Glutamatergic neuron (in vitro differentiated cells): ENCODE data around the gene VNN1. TPM values are rescaled to one million over a fixed set of nuclear protein-coding genes. Genes with fewer than 3 reads are reported as not detected.

Experiments
- DNase-seq: peaks from one replicate; pipeline ENCODE4 v3.0.0; 2022
- H3K27ac Mint-ChIP-seq: one replicate; pipeline ENCODE4 v1.8.0; 2020; ENCODE audit warnings: mild to moderate bottlenecking, mixed read lengths, inconsistent platforms; ENCODE audit not compliant: unreplicated experiment
- H3K27me3 Mint-ChIP-seq: one replicate; pipeline ENCODE4 v1.8.0; 2020; ENCODE audit warnings: mild to moderate bottlenecking, moderate library complexity, mixed read lengths, inconsistent platforms; ENCODE audit not compliant: unreplicated experiment
- H3K36me3 Mint-ChIP-seq: one replicate; pipeline ENCODE4 v1.8.0; 2020; ENCODE audit warnings: mild to moderate bottlenecking, mixed read lengths, inconsistent platforms; ENCODE audit not compliant: unreplicated experiment
- H3K4me1 Mint-ChIP-seq: one replicate; pipeline ENCODE4 v1.8.0; 2020; ENCODE audit warnings: mild to moderate bottlenecking, low read depth, mixed read lengths, inconsistent platforms; ENCODE audit not compliant: unreplicated experiment
- H3K4me3 Mint-ChIP-seq: one replicate; pipeline ENCODE4 v1.8.0; 2020; ENCODE audit warnings: mild to moderate bottlenecking, mixed read lengths, inconsistent platforms; ENCODE audit not compliant: unreplicated experiment
- H3K9me3 Mint-ChIP-seq: one replicate; pipeline ENCODE4 v1.8.0; 2020; ENCODE audit warnings: mild to moderate bottlenecking, moderate library complexity, mixed read lengths, inconsistent platforms; ENCODE audit not compliant: unreplicated experiment
- CTCF ChIP-seq: fragments of 200-600 bp; sonication (generic); IDR thresholded peaks from one replicate; pipeline ENCODE4 v1.5.0; 2021; ENCODE audit not compliant: partially characterized antibody, unreplicated experiment
- long read RNA-seq: library from polyadenylated mRNA; unstranded; transcript quantifications from one replicate; pipeline ENCODE4 v2.0.0, GENCODE V29; 2020; ENCODE audit not compliant: unreplicated experiment
- total RNA-seq: library from RNA; stranded (reverse); fragmentation: NEBNext Ultra II Directional; extraction: Animal tissue kit (Norgen Biotek cat#: 25700); gene quantifications from one replicate; pipeline ENCODE4 v1.2.1, GENCODE V29; 2021; ENCODE audit not compliant: unreplicated experiment

VNN1 gene
- total RNA-seq, result not detected
- long read RNA-seq, result 0 reads

- TF ChIP-seq CTCF, result no peak
- Mint-ChIP-seq H3K36me3 (no peaks in the 10 kb centered on the region), H3K27ac (no peak within 1 kb of the TSS), H3K4me1 (no peaks in the 10 kb centered on the region), H3K27me3 (no peaks in the 10 kb centered on the region), H3K9me3 (no peaks in the 10 kb centered on the region), H3K4me3 (no peak within 1 kb of the TSS)
- DNase-seq, result no peak
Measured at GRCh38 chr6:132713352-132714134, at the start of gene VNN1. Gene VNN1 (minus strand): TSS chr6:132714055. CDS start chr6:132714035, 20 bp downstream.

GRCh38 chr6:132763269-132763668, 49.4 kb upstream of the VNN1 start:
- no peak overlapping the region for H3K4me3 Mint-ChIP-seq
- H3K27ac Mint-ChIP-seq, result no peak overlapping the region
- H3K27me3 Mint-ChIP-seq, result no peaks in the 10 kb centered on the region
- no peak for TF ChIP-seq CTCF
- no peaks in the 10 kb centered on the region for H3K4me1 Mint-ChIP-seq
- no peak for DNase-seq
- H3K9me3 Mint-ChIP-seq, result no peaks in the 10 kb centered on the region
- no peaks in the 10 kb centered on the region for H3K36me3 Mint-ChIP-seq

- no peak for DNase-seq
- Mint-ChIP-seq H3K4me1 (no peaks in the 10 kb centered on the region), H3K27ac (no peak overlapping the region), H3K27me3 (no peaks in the 10 kb centered on the region), H3K9me3 (no peaks in the 10 kb centered on the region), H3K36me3 (no peaks in the 10 kb centered on the region), H3K4me3 (no peak overlapping the region)
- no peak for TF ChIP-seq CTCF
Measured at GRCh38 chr6:132760256-132760655, 46.4 kb upstream of the VNN1 start.

- DNase-seq, result no peak
- no peaks in the 10 kb centered on the region for H3K9me3 Mint-ChIP-seq
- H3K27me3 Mint-ChIP-seq, result no peaks in the 10 kb centered on the region
- H3K36me3 Mint-ChIP-seq, result no peaks in the 10 kb centered on the region
- H3K27ac Mint-ChIP-seq, result no peak overlapping the region
- no peak for TF ChIP-seq CTCF
- H3K4me3 Mint-ChIP-seq, result no peak overlapping the region
- no peaks in the 10 kb centered on the region for H3K4me1 Mint-ChIP-seq
Measured at GRCh38 chr6:132758689-132759088, 44.8 kb upstream of the VNN1 start.

- no peak overlapping the region for H3K27ac Mint-ChIP-seq
- H3K27me3 Mint-ChIP-seq, result no peaks in the 10 kb centered on the region
- no peaks in the 10 kb centered on the region for H3K4me1 Mint-ChIP-seq
- no peaks in the 10 kb centered on the region for H3K36me3 Mint-ChIP-seq
- H3K4me3 Mint-ChIP-seq, result no peak overlapping the region
- H3K9me3 Mint-ChIP-seq, result no peaks in the 10 kb centered on the region
- no peak for DNase-seq
- no peak for TF ChIP-seq CTCF
Measured at GRCh38 chr6:132752255-132752654, 38.4 kb upstream of the VNN1 start.
